Lower lobe of right lung (tissue), 2 donors: Measurements from ENCODE around the gene SCYGR4. TPM values are rescaled to one million over a fixed set of nuclear protein-coding genes. Genes with fewer than 3 reads are reported as not detected.

Experiments used
- ATAC-seq, 2 donors: fragments of 200-7000 bp; cut with Tn5 transposase; one replicate each; pipeline ENCODE4 v1.9.1; 2020 to 2022; ENCODE audit warnings: mild to moderate bottlenecking in 2 of 2, moderate library complexity in 2 of 2
- DNase-seq: peaks from one replicate; pipeline ENCODE4 v3.0.0-alpha.2; 2020
- H3K27ac ChIP-seq: fragments of 200-600 bp; one replicate; pipeline ENCODE4 v1.8.0; 2022
- H3K27me3 ChIP-seq: fragments of 200-600 bp; one replicate; pipeline ENCODE4 v1.8.0; 2022; ENCODE audit warnings: low read depth
- H3K36me3 ChIP-seq: fragments of 200-600 bp; one replicate; pipeline ENCODE4 v1.8.0; 2022; ENCODE audit warnings: mild to moderate bottlenecking
- H3K4me1 ChIP-seq: fragments of 200-600 bp; one replicate; pipeline ENCODE4 v1.8.0; 2022
- H3K4me3 ChIP-seq: fragments of 200-600 bp; one replicate; pipeline ENCODE4 v1.8.0; 2022; ENCODE audit warnings: mild to moderate bottlenecking
- H3K9me3 ChIP-seq: fragments of 200-600 bp; one replicate; pipeline ENCODE4 v1.8.0; 2022
- CTCF ChIP-seq: fragments of 200-600 bp; IDR thresholded peaks from one replicate; pipeline ENCODE4 v1.8.0; 2022; ENCODE audit warnings: antibody characterized with exemption, mild to moderate bottlenecking
- intact Hi-C: fragments of 100-400 bp; cut with DNase I; formaldehyde crosslinking; loops from one replicate; pipeline ENCODE4 v1.11.0; 2022
- total RNA-seq: library from RNA; stranded (reverse); fragmentation: NEBNext Ultra II Directional; extraction: Animal tissue kit (Norgen Biotek cat#: 25700); gene quantifications from one replicate; pipeline ENCODE4 v1.2.1, GENCODE V29; 2021
- donor health status: DM: no; HTN: yes; CAD: no; lungs with severe emphysema.

SCYGR4 gene
- total RNA-seq, 1 donor from 2014 or later, result not detected

- ATAC-seq (no peak), DNase-seq (no peak)
- Histone ChIP-seq H3K4me1 (no peaks in the 10 kb centered on the region), H3K9me3 (peaks cover 6% of the 10 kb centered on the region), H3K27me3 (no peaks in the 10 kb centered on the region), H3K36me3 (no peaks in the 10 kb centered on the region), H3K27ac (no peak overlapping the region), H3K4me3 (no peak overlapping the region)
- TF ChIP-seq CTCF, result no peak
- intact Hi-C loops, result no loop called here
Measured at GRCh38 chr2:227625420-227625819, 8.1 kb downstream of the SCYGR4 start.

- intact Hi-C loops, result no loop called here
Measured at GRCh38 chr2:227626580-227627151, 9.4 kb downstream of the SCYGR4 start.

GRCh38 chr2:227627769-227628168, 10.5 kb downstream of the SCYGR4 start:
- no peak for TF ChIP-seq CTCF
- Histone ChIP-seq H3K4me1 (no peaks in the 10 kb centered on the region), H3K27ac (no peak overlapping the region), H3K4me3 (no peak overlapping the region), H3K9me3 (peaks cover under 1% of the 10 kb centered on the region), H3K36me3 (no peaks in the 10 kb centered on the region), H3K27me3 (no peaks in the 10 kb centered on the region)
- intact Hi-C loops, result no loop called here
- ATAC-seq, result no peak
- no peak for DNase-seq

More at GRCh38 chr2:227626580-227627151, 9.4 kb downstream of the SCYGR4 start:
- Histone ChIP-seq H3K4me1 (no peaks in the 10 kb centered on the region), H3K9me3 (peaks cover 6% of the 10 kb centered on the region), H3K4me3 (no peak overlapping the region), H3K27ac (no peak overlapping the region), H3K36me3 (no peaks in the 10 kb centered on the region), H3K27me3 (no peaks in the 10 kb centered on the region)
- TF ChIP-seq CTCF, result no peak
- DNase-seq (no peak), ATAC-seq (no peak)

- H3K9me3 ChIP-seq, result no peaks in the 10 kb centered on the region
- TF ChIP-seq CTCF, result no peak
- no peak overlapping the region for H3K27ac ChIP-seq
- no peaks in the 10 kb centered on the region for H3K36me3 ChIP-seq
- DNase-seq (no peak), ATAC-seq (no peak)
- intact Hi-C loops, result no loop called here
- H3K4me3 ChIP-seq, result no peak overlapping the region
- H3K27me3 ChIP-seq, result no peaks in the 10 kb centered on the region
- no peaks in the 10 kb centered on the region for H3K4me1 ChIP-seq
Measured at GRCh38 chr2:227629435-227629834, 12.1 kb downstream of the SCYGR4 start.

- H3K27ac ChIP-seq, result no peak overlapping the region
- TF ChIP-seq CTCF, result no peak
- H3K9me3 ChIP-seq, result no peaks in the 10 kb centered on the region
- intact Hi-C loops, result no loop called here
- no peak overlapping the region for H3K4me3 ChIP-seq
- DNase-seq (no peak), ATAC-seq (no peak)
- H3K4me1 ChIP-seq, result no peaks in the 10 kb centered on the region
- no peaks in the 10 kb centered on the region for H3K36me3 ChIP-seq
- H3K27me3 ChIP-seq, result no peaks in the 10 kb centered on the region
Measured at GRCh38 chr2:227630322-227630721, 13.0 kb downstream of the SCYGR4 start.

GRCh38 chr2:227632827-227633226, 15.5 kb downstream of the SCYGR4 start:
- Histone ChIP-seq H3K9me3 (no peaks in the 10 kb centered on the region), H3K27ac (no peak overlapping the region), H3K27me3 (no peaks in the 10 kb centered on the region), H3K4me3 (no peak overlapping the region), H3K36me3 (no peaks in the 10 kb centered on the region), H3K4me1 (no peaks in the 10 kb centered on the region)
- ATAC-seq (no peak), DNase-seq (no peak)
- intact Hi-C loops, result no loop called here
- no peak for TF ChIP-seq CTCF
